ENCODE measurements around the gene FIBCD1.

FIBCD1 gene

GRCh38 chr9:130954317-130954716 is 15.3 kb upstream of the FIBCD1 start:
- no peak for DNase-seq

GRCh38 chr9:130952065-130952762 is 13.2 kb upstream of the FIBCD1 start:
- no peak for DNase-seq

- DNase-seq = no peak
Measured at GRCh38 chr9:130950039-130950311, 10.9 kb upstream of the FIBCD1 start.

- no peak for DNase-seq
Measured at GRCh38 chr9:130949188-130950038, 10.4 kb upstream of the FIBCD1 start.

GRCh38 chr9:130948266-130948665 is 9.2 kb upstream of the FIBCD1 start:
- no peak for DNase-seq

- DNase-seq = no peak
Measured at GRCh38 chr9:130947618-130948140, 8.6 kb upstream of the FIBCD1 start.

GRCh38 chr9:130946766-130947617 is 7.9 kb upstream of the FIBCD1 start:
- no peak for DNase-seq

GRCh38 chr9:130945173-130945572 is 6.1 kb upstream of the FIBCD1 start:
- DNase-seq = no peak

GRCh38 chr9:130944510-130945058 is 5.5 kb upstream of the FIBCD1 start:
- no peak for DNase-seq

- DNase-seq = no peak
Measured at GRCh38 chr9:130943777-130944176, 4.7 kb upstream of the FIBCD1 start.

GRCh38 chr9:130943221-130943620 is 4.2 kb upstream of the FIBCD1 start:
- DNase-seq = no peak

GRCh38 chr9:130942679-130943078 is 3.6 kb upstream of the FIBCD1 start:
- no peak for DNase-seq

- DNase-seq = no peak
Measured at GRCh38 chr9:130942084-130942483, 3.0 kb upstream of the FIBCD1 start.

GRCh38 chr9:130940693-130941576 is 1.9 kb upstream of the FIBCD1 start:
- no peak for DNase-seq

- no peak for DNase-seq
Measured at GRCh38 chr9:130940027-130940549, 1.0 kb upstream of the FIBCD1 start.

- DNase-seq = no peak
Measured at GRCh38 chr9:130939405-130940026, 469 bp upstream of the FIBCD1 start.

- DNase-seq = no peak
Measured at GRCh38 chr9:130938184-130938651, 829 bp downstream of the FIBCD1 start.

GRCh38 chr9:130937146-130938076 is 1.6 kb downstream of the FIBCD1 start:
- DNase-seq = no peak

GRCh38 chr9:130936285-130937117 is 2.5 kb downstream of the FIBCD1 start:
- DNase-seq = no peak

Data from NCI-H1436 treated with DMSO at 0.1 percent for 48 hours (cell line).